ENCODE results near the gene KLHL26. TPM values are rescaled to one million over a fixed set of nuclear protein-coding genes. Genes with fewer than 3 reads are reported as not detected.

The KLHL26 gene
- total and polyA plus RNA-seq, 9 donors: 1.6 to 24.0 (median 10.6) TPM

- H3K4me1 ChIP-seq (ENCODE audit: insufficient read depth): no peaks in the 10 kb centered on the region
- no peaks in the 10 kb centered on the region for H3K27me3 ChIP-seq
- TF ChIP-seq EP300 (IDR thresholded peaks at IDR 0.05) (no peak), POLR2A (IDR thresholded peaks at IDR 0.05) (no peak)
- TF ChIP-seq, protein P1, sequence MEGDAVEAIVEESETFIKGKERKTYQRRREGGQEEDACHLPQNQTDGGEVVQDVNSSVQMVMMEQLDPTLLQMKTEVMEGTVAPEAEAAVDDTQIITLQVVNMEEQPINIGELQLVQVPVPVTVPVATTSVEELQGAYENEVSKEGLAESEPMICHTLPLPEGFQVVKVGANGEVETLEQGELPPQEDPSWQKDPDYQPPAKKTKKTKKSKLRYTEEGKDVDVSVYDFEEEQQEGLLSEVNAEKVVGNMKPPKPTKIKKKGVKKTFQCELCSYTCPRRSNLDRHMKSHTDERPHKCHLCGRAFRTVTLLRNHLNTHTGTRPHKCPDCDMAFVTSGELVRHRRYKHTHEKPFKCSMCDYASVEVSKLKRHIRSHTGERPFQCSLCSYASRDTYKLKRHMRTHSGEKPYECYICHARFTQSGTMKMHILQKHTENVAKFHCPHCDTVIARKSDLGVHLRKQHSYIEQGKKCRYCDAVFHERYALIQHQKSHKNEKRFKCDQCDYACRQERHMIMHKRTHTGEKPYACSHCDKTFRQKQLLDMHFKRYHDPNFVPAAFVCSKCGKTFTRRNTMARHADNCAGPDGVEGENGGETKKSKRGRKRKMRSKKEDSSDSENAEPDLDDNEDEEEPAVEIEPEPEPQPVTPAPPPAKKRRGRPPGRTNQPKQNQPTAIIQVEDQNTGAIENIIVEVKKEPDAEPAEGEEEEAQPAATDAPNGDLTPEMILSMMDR (IDR thresholded peaks at IDR 0.05): no peak
- H3K27ac ChIP-seq: no peak overlapping the region
- no peak for DNase-seq
- no peaks in the 10 kb centered on the region for H3K9me3 ChIP-seq
- H3K4me3 ChIP-seq: no peak overlapping the region
- WGBS, 3 donors: 95% methylated on average over 57 to 58 of the region's 58 CpGs
- intact Hi-C loops (cut with DNase I): no loop called here
- no peaks in the 10 kb centered on the region for H3K36me3 ChIP-seq
Observed at GRCh38 chr19:18668744-18669523, 32.1 kb downstream of the KLHL26 start.

- Histone ChIP-seq H3K27me3 (no peaks in the 10 kb centered on the region), H3K36me3 (no peaks in the 10 kb centered on the region), H3K27ac (no peak overlapping the region), H3K4me3 (no peak overlapping the region), H3K9me3 (no peaks in the 10 kb centered on the region), H3K4me1 (ENCODE audit: insufficient read depth) (no peaks in the 10 kb centered on the region)
- TF ChIP-seq EP300 (IDR thresholded peaks at IDR 0.05) (no peak), POLR2A (IDR thresholded peaks at IDR 0.05) (no peak)
- TF ChIP-seq, protein P1 (IDR thresholded peaks at IDR 0.05): no peak
- DNase-seq: no peak
- intact Hi-C loops (cut with DNase I): no loop called here
- 80 to 90% (median 88%) methylated on average over 12 of the region's 12 CpGs for WGBS, 3 donors
Observed at GRCh38 chr19:18669524-18669817, 32.6 kb downstream of the KLHL26 start.

DNA sequence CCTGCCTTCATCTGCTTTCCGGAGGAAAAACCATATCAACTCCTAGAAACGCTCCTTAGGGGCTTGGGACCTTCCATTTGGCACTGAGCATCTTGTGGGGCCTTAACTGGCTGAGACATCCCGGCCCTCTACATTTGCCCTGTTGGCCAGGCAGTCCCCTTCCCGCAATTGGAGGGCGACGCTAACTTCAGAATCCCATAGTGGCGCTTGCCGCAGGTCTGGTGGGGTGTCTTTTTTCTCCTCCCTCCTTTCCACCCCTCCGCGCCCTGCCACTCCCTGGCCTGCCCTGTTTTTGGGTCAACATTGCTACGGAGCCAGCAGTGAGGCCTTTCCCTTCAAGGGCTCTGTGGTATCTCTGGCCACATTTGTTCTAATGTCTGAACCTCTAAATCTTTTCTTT is 33.1 kb downstream of the KLHL26 start:
- no peak for DNase-seq
- peaks cover 2% of the 10 kb centered on the region for H3K4me1 ChIP-seq (ENCODE audit: insufficient read depth)
- WGBS, 3 donors: 86 to 91% (median 89%) methylated on average over 11 of the region's 11 CpGs
- H3K27me3 ChIP-seq: no peaks in the 10 kb centered on the region
- no peak overlapping the region for H3K4me3 ChIP-seq
- intact Hi-C loops (cut with DNase I): loop anchor here in 1 of 4 donors (10.0 kb wide), 1 partner anchor 75 kb away; no protein-coding TSS in a partner anchor
- no peaks in the 10 kb centered on the region for H3K9me3 ChIP-seq
- TF ChIP-seq POLR2A (IDR thresholded peaks at IDR 0.05) (no peak), EP300 (IDR thresholded peaks at IDR 0.05) (no peak)
- TF ChIP-seq, protein P1 (IDR thresholded peaks at IDR 0.05): no peak
- H3K36me3 ChIP-seq: no peaks in the 10 kb centered on the region
- no peak overlapping the region for H3K27ac ChIP-seq

DNA sequence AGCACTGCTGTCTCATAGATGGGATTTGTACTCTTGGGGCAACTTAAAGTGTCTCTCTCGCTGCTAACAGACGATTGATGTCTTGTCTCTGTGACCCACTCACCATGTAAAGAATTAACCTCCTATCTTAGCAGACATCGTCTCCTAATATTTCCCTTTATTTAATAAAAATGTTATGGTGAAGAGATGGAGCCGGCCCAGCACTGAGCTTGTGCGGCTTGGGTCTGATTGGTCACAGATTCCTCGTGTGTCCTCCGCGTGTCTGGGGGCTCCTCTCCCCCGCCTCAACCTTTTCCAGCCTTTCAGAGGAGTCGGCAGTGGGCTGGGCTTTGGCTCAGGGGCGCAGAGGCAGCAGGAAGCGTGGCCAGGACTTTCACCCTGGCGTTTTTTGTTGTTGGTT is 33.5 kb downstream of the KLHL26 start:
- intact Hi-C loops (cut with DNase I): loop anchor here in 1 of 4 donors (10.0 kb wide), 1 partner anchor 76 kb away; no protein-coding TSS in a partner anchor

More for the DNA sequence above, 33.5 kb downstream of the KLHL26 start:
- WGBS, 3 donors: 66 to 79% (median 78%) methylated on average over 13 of the region's 13 CpGs
- Histone ChIP-seq H3K4me3 (no peak overlapping the region), H3K36me3 (no peaks in the 10 kb centered on the region), H3K27ac (no peak overlapping the region), H3K9me3 (no peaks in the 10 kb centered on the region), H3K27me3 (no peaks in the 10 kb centered on the region), H3K4me1 (ENCODE audit: insufficient read depth) (peaks cover 2% of the 10 kb centered on the region)
- TF ChIP-seq, protein P1 (IDR thresholded peaks at IDR 0.05): no peak
- TF ChIP-seq EP300 (IDR thresholded peaks at IDR 0.05) (no peak), POLR2A (IDR thresholded peaks at IDR 0.05) (no peak)
- DNase-seq: no peak
